ENCODE results near the gene GRK5.

- TF ChIP-seq CTCF (IDR thresholded peaks at IDR 0.05) (no peak), EP300 (IDR thresholded peaks at IDR 0.05) (no peak), POLR2A (IDR thresholded peaks at IDR 0.05) (no peak)
Measured at GRCh38 chr10:119281581-119282071, 74.3 kb downstream of the GRK5 start.

Data from tibial nerve (tissue), 4 donors.